HG02798 (cell line): ENCODE data around the gene MSI2.

Source experiments
- ATAC-seq: cut with Tn5 transposase; IDR thresholded peaks from one replicate; pipeline ENCODE4 v1.9.1; 2021; ENCODE audit warnings: mild to moderate bottlenecking; ENCODE audit not compliant: unreplicated experiment, poor library complexity

Gene MSI2

DNA sequence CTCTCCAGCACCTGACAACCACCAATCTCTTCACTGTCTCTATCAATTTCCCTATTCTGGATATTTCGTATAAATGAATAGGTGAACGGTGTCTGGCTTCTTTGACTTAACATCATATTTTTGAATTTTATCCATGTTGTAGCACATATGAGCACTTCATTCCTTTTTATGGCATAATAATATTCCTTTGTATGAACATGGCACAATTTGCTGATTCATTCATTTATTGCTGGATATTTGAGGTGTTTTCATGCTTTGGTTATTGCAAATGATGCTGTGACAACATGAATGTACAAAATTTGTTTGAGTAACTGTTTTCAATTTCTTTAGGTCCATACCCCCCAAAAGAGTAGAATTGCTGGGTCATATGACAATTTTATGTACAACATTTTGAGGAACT lies 476.8 kb downstream of the MSI2 start:
- no peak for ATAC-seq
